DND-41 (cell line): ENCODE measurements around the gene BUB1.

ENCODE experiments used
- CTCF ChIP-seq: IDR thresholded peaks from 2 replicates; pipeline ENCODE4 v1.5.1; 2012; ENCODE audit warnings: borderline replicate concordance, low read length, moderate library complexity, mild to moderate bottlenecking; ENCODE audit not compliant: poor library complexity, severe bottlenecking; ENCODE audit errors: extremely low read depth
- EZH2 ChIP-seq: IDR thresholded peaks from 3 replicates; pipeline ENCODE4 v1.6.1; 2012; ENCODE audit warnings: borderline replicate concordance, low read depth, mild to moderate bottlenecking, moderate library complexity, low read length, inconsistent platforms; ENCODE audit not compliant: severe bottlenecking

- TF ChIP-seq CTCF (no peak), EZH2 (no peak)
Measured at GRCh38 chr2:110653861-110654260, 24.0 kb downstream of the BUB1 start.
